A673 (cell line): ENCODE measurements around the gene ITPR2.

ENCODE experiments used
- EZH2 ChIP-seq: fragments of 200-600 bp; sonication (generic); IDR thresholded peaks from 2 replicates; pipeline ENCODE4 v1.6.1; 2017; ENCODE audit warnings: borderline replicate concordance, low read depth, mild to moderate bottlenecking, mixed read lengths, antibody characterized with exemption, low read length; ENCODE audit not compliant: poor library complexity, severe bottlenecking
- TF ChIP-seq, protein P1 (sequence below): fragments of 300-800, 200-600 bp; sonication (generic); conservative IDR thresholded peaks from 2 replicates; pipeline ENCODE4 v1.5.1; 2017; ENCODE audit warnings: low read depth, mild to moderate bottlenecking, antibody characterized with exemption, low read length, moderate library complexity, mixed read lengths

DNA sequence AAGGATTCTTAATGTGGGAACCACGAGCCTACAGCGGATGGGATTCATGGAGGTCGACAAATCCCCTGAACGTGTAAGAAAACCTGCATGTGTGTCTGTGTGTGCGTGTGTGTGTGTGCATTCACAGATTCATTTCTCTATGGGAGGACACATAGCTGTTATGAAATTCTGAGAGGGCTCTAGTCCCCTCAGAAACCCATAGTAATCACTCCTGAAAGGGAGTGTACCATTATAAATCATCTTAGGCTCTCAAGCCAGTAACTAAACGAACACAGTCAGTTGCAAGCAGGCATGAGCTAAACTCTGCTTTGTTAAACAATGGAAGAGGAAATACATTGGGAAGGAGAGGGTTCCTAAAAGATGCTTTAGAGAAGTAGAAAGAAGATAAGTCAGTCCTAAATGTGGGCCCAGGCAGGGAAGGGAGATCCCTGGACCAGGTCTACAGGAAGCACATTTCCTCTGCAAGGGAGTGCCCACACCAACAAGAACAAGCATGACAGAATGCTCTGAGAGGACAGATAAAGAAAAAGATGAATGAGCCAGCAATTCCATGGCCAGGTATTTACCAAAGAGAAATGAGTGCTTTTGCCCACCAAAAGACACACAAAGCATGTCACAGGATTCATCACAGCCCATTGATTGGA lies 91.3 kb downstream of the ITPR2 start:
- no peak for TF ChIP-seq EZH2
- TF ChIP-seq, protein P1, sequence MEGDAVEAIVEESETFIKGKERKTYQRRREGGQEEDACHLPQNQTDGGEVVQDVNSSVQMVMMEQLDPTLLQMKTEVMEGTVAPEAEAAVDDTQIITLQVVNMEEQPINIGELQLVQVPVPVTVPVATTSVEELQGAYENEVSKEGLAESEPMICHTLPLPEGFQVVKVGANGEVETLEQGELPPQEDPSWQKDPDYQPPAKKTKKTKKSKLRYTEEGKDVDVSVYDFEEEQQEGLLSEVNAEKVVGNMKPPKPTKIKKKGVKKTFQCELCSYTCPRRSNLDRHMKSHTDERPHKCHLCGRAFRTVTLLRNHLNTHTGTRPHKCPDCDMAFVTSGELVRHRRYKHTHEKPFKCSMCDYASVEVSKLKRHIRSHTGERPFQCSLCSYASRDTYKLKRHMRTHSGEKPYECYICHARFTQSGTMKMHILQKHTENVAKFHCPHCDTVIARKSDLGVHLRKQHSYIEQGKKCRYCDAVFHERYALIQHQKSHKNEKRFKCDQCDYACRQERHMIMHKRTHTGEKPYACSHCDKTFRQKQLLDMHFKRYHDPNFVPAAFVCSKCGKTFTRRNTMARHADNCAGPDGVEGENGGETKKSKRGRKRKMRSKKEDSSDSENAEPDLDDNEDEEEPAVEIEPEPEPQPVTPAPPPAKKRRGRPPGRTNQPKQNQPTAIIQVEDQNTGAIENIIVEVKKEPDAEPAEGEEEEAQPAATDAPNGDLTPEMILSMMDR: no peak
